Measurements from ENCODE around the gene PAPOLA. TPM values are rescaled to one million over a fixed set of nuclear protein-coding genes. Genes with fewer than 3 reads are reported as not detected.
A peak's percentile ranks its signal among the peaks of the same experiment; 100 is the strongest.
"Not testable (repeated sequence)": the region's sequence is repeated elsewhere in the genome, so short reads cannot be mapped to it uniquely, and the experiment has no call there.

PAPOLA gene
- 56.6 and 77.0 TPM in 2 replicates for total RNA-seq (2014; rRNA removed)
- 42.1 TPM for polyA plus RNA-seq (2012)

- DNase-seq (ENCODE audit: low read depth), result peak; percentile 92
These were observed at the start of gene PAPOLA for GRCh38 chr14:96501740-96502620. PAPOLA (plus strand) TSS chr14:96502382; CDS start chr14:96502593, 211 bp downstream.

GRCh38 chr14:96452684-96453083 lies 49.5 kb upstream of the PAPOLA start:
- no peak for DNase-seq (ENCODE audit: low read depth)

GRCh38 chr14:96455588-96455987 lies 46.6 kb upstream of the PAPOLA start:
- no peak for DNase-seq (ENCODE audit: low read depth)

- no peak for DNase-seq (ENCODE audit: low read depth)
These were observed 42.3 kb upstream of the PAPOLA start for GRCh38 chr14:96459851-96460250.

GRCh38 chr14:96461950-96462798 lies 40.0 kb upstream of the PAPOLA start:
- no peak for DNase-seq (ENCODE audit: low read depth)

GRCh38 chr14:96464136-96464535 lies 38.0 kb upstream of the PAPOLA start:
- no peak for DNase-seq (ENCODE audit: low read depth)

- no peak for DNase-seq (ENCODE audit: low read depth)
These were observed 35.3 kb upstream of the PAPOLA start for GRCh38 chr14:96466918-96467317.

GRCh38 chr14:96470331-96470730 lies 31.9 kb upstream of the PAPOLA start:
- DNase-seq (ENCODE audit: low read depth), result peak; percentile 3

- not testable (repeated sequence) for DNase-seq (ENCODE audit: low read depth)
These were observed 31.2 kb upstream of the PAPOLA start for GRCh38 chr14:96470967-96471366.

- DNase-seq (ENCODE audit: low read depth), result no peak
These were observed 24.1 kb upstream of the PAPOLA start for GRCh38 chr14:96478119-96478518.

GRCh38 chr14:96479435-96480146 lies 22.6 kb upstream of the PAPOLA start:
- no peak for DNase-seq (ENCODE audit: low read depth)

GRCh38 chr14:96481731-96482314 lies 20.4 kb upstream of the PAPOLA start:
- DNase-seq (ENCODE audit: low read depth), result no peak

GRCh38 chr14:96482986-96483385 lies 19.2 kb upstream of the PAPOLA start:
- DNase-seq (ENCODE audit: low read depth), result no peak

- no peak for DNase-seq (ENCODE audit: low read depth)
These were observed 17.8 kb upstream of the PAPOLA start for GRCh38 chr14:96484399-96484798.

- no peak for DNase-seq (ENCODE audit: low read depth)
These were observed 15.5 kb upstream of the PAPOLA start for GRCh38 chr14:96486705-96487104.

GRCh38 chr14:96489327-96489726 lies 12.9 kb upstream of the PAPOLA start:
- no peak for DNase-seq (ENCODE audit: low read depth)

GRCh38 chr14:96493178-96493577 lies 9.0 kb upstream of the PAPOLA start:
- DNase-seq (ENCODE audit: low read depth), result no peak

- no peak for DNase-seq (ENCODE audit: low read depth)
These were observed 7.9 kb upstream of the PAPOLA start for GRCh38 chr14:96494331-96494730.

- no peak for DNase-seq (ENCODE audit: low read depth)
These were observed 5.1 kb upstream of the PAPOLA start for GRCh38 chr14:96497087-96497486.

GRCh38 chr14:96497586-96497985 lies 4.6 kb upstream of the PAPOLA start:
- no peak for DNase-seq (ENCODE audit: low read depth)

- DNase-seq (ENCODE audit: low read depth), result no peak
These were observed 904 bp upstream of the PAPOLA start for GRCh38 chr14:96501217-96501739.
